Measurements from ENCODE around the gene ANKRD30A.

GRCh38 chr10:37225163-37225562 lies 99.8 kb downstream of the ANKRD30A start:
- TF ChIP-seq POLR2A (IDR thresholded peaks at IDR 0.05) (no peak), CTCF (IDR thresholded peaks at IDR 0.05) (no peak)
